ENCODE data around the gene TPX2.

GRCh38 chr20:31831771-31832306 is 92.7 kb downstream of the TPX2 start:
- TF ChIP-seq CTCF (IDR thresholded peaks at IDR 0.05) (no peak), POLR2A (IDR thresholded peaks at IDR 0.05) (no peak)

Measured in Peyer's patch (tissue), 4 donors.